OCI-LY7 (cell line): ENCODE measurements around the gene CHADL.

Experiments used
- EZH2phosphoT487 ChIP-seq: fragments of 200-600 bp; sonication (generic); IDR thresholded peaks from 2 replicates; pipeline ENCODE4 v1.6.1; 2018; ENCODE audit warnings: low read depth, borderline replicate concordance, mild to moderate bottlenecking, mixed run types, antibody characterized with exemption, low read length, moderate library complexity, mixed read lengths
- TF ChIP-seq, protein P1 (sequence below): fragments of 200-600 bp; sonication (generic); conservative IDR thresholded peaks from 2 replicates; pipeline ENCODE4 v1.5.1; 2014; ENCODE audit warnings: mild to moderate bottlenecking, antibody characterized with exemption, low read length, moderate library complexity, mixed read lengths

DNA sequence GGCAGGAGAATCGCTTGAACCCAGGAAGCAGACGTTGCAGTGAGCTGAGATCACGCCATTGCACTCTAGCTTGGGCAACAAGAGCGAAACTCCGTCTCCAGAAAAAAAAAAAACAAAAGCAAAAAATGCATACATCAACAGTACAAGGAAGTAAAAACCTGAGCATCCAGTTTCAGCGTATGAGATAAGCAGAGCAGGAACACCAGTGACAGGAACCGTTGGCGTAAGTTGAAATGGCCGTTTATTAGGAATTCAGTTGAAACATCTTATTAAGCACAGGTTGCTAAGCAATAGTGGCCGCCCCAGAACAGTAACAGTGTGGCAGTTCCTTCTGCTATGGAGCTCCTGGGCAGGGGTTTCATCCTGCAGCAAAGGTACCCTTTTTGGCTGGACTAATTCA, 39.6 kb downstream of the CHADL start:
- TF ChIP-seq, protein P1, sequence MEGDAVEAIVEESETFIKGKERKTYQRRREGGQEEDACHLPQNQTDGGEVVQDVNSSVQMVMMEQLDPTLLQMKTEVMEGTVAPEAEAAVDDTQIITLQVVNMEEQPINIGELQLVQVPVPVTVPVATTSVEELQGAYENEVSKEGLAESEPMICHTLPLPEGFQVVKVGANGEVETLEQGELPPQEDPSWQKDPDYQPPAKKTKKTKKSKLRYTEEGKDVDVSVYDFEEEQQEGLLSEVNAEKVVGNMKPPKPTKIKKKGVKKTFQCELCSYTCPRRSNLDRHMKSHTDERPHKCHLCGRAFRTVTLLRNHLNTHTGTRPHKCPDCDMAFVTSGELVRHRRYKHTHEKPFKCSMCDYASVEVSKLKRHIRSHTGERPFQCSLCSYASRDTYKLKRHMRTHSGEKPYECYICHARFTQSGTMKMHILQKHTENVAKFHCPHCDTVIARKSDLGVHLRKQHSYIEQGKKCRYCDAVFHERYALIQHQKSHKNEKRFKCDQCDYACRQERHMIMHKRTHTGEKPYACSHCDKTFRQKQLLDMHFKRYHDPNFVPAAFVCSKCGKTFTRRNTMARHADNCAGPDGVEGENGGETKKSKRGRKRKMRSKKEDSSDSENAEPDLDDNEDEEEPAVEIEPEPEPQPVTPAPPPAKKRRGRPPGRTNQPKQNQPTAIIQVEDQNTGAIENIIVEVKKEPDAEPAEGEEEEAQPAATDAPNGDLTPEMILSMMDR, result no peak
- TF ChIP-seq EZH2phosphoT487, result no peak
